CD4-positive, alpha-beta T cell treated with Interleukin-10 for 1 hour (primary cell): ENCODE measurements around the gene LCA5.
"Not testable (repeated sequence)": the region's sequence is repeated elsewhere in the genome, so short reads cannot be mapped to it uniquely, and the experiment has no call there.

Source experiments
- DNase-seq: peaks from one replicate; pipeline ENCODE4 v3.0.0-alpha.2; 2020

The LCA5 gene

GRCh38 chr6:79536954-79537747, at the start of gene LCA5:
Gene LCA5 (minus strand): TSS chr6:79537430. CDS start chr6:79518894, 18,536 bp downstream.
- DNase-seq: peak; percentile 86

- DNase-seq: no peak
Observed at GRCh38 chr6:79586548-79586947, 49.3 kb upstream of the LCA5 start.

GRCh38 chr6:79584332-79584731, 47.1 kb upstream of the LCA5 start:
- DNase-seq: no peak

- DNase-seq: not testable (repeated sequence)
Observed at GRCh38 chr6:79577926-79578325, 40.7 kb upstream of the LCA5 start.

GRCh38 chr6:79574630-79575225, 37.5 kb upstream of the LCA5 start:
- DNase-seq: no peak

- DNase-seq: no peak
Observed at GRCh38 chr6:79574174-79574573, 36.9 kb upstream of the LCA5 start.

- DNase-seq: no peak
Observed at GRCh38 chr6:79571030-79571367, 33.8 kb upstream of the LCA5 start.

GRCh38 chr6:79570129-79571029, 33.1 kb upstream of the LCA5 start:
- peak; percentile 34 for DNase-seq

GRCh38 chr6:79568996-79569395, 31.8 kb upstream of the LCA5 start:
- no peak for DNase-seq

GRCh38 chr6:79564636-79565035, 27.4 kb upstream of the LCA5 start:
- DNase-seq: no peak

GRCh38 chr6:79559706-79560105, 22.5 kb upstream of the LCA5 start:
- DNase-seq: no peak

GRCh38 chr6:79557673-79558467, 20.6 kb upstream of the LCA5 start:
- no peak for DNase-seq

GRCh38 chr6:79554305-79554704, 17.1 kb upstream of the LCA5 start:
- DNase-seq: no peak

- no peak for DNase-seq
Observed at GRCh38 chr6:79551401-79551800, 14.2 kb upstream of the LCA5 start.

- no peak for DNase-seq
Observed at GRCh38 chr6:79548304-79548703, 11.1 kb upstream of the LCA5 start.

- no peak for DNase-seq
Observed at GRCh38 chr6:79546186-79546585, 9.0 kb upstream of the LCA5 start.

GRCh38 chr6:79544939-79545450, 7.8 kb upstream of the LCA5 start:
- peak; percentile 28 for DNase-seq

- no peak for DNase-seq
Observed at GRCh38 chr6:79544299-79544927, 7.2 kb upstream of the LCA5 start.

GRCh38 chr6:79543886-79544285, 6.7 kb upstream of the LCA5 start:
- DNase-seq: no peak

- no peak for DNase-seq
Observed at GRCh38 chr6:79543411-79543810, 6.2 kb upstream of the LCA5 start.

- DNase-seq: no peak
Observed at GRCh38 chr6:79538106-79538971, 1.1 kb upstream of the LCA5 start.
